HG02678 (cell line): ENCODE data around the gene TOB2.

ENCODE experiments used
- ATAC-seq: cut with Tn5 transposase; IDR thresholded peaks from one replicate; pipeline ENCODE4 v1.9.1; 2021; ENCODE audit warnings: mild to moderate bottlenecking, moderate library complexity; ENCODE audit not compliant: unreplicated experiment

TOB2 gene

GRCh38 chr22:41446639-41447434 lies at the start of gene TOB2:
Gene TOB2 (minus strand): TSS chr22:41446801. CDS start chr22:41437345, 9,456 bp downstream.
- peak; percentile 41 for ATAC-seq

- no peak for ATAC-seq
These were observed 44.9 kb upstream of the TOB2 start for GRCh38 chr22:41491374-41492100.

DNA sequence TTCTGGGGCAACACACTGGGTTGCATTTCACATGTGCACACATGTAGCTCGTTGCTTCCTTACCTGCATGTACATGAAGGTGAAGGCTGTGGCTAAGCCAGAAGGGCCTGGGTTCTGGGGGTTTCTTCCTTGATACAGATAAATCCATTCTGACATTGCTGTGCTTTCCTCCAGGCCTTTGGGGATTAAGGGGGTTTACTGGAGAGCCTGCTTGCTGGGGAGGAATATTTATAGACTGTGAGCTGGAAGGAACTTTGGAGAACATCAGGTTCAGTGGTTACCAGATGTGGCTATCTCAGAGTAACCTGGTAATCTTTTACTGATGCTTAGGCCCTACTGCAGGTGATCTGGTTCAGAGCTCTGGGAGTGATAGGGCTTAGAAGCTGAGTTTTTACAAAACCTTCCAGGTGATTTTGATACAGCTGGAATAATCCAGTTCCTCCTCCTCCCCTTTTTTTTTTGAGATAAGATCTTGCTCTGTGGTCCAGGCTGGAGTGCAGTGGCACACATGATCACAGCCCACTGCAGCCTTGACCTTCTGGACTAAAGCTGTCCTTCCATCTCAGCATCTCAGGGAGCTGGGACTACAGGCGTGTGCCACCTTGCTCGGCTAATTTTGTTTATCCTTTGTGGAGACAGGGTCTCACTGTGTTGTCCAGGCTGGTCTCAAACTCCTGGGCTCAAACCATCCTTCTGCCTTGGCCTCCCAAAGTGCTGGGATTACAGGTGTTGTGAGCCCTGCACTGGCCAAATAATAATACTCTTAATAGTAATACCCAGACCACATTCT lies 42.2 kb upstream of the TOB2 start:
- no peak for ATAC-seq

DNA sequence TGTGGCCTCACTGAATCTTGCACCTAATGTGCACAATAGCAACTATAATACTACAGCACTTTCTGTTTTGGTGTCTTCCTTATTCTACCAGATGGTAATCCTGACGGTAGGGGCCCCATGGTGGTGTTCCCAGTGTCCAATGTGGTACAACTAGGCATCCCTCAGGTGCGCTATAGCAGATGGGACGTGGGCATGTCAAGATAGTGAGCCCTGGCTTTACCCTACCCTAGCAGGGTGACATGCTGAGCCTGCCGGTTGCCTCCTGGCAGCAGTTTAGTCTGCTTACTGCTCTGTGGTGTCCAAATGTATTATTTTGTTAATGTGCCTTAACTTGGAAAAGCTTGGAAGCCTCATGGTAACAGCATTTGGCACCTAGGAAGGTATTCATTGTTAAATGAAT lies 41.5 kb upstream of the TOB2 start:
- ATAC-seq = no peak

- ATAC-seq = no peak
These were observed 40.7 kb upstream of the TOB2 start for GRCh38 chr22:41487037-41487935.

DNA sequence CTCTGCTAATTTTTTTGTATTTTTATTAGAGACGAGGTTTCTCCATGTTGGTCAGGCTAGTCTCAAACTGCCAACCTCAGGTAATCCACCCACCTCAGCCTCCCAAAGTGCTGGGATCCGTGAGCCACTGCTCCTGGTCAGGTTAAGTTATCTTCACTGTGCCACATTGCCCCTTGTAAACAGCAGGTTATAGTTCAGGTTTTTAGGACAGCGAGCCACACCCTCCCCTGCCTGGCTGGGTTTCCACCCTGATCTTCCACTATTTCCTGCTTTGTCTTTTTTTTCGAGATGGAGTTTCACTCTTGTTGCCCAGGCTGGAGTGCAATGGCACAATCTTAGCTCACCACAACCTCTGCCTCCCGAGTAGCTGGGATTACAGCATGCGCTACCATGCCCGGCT lies 38.4 kb upstream of the TOB2 start:
- ATAC-seq = no peak

DNA sequence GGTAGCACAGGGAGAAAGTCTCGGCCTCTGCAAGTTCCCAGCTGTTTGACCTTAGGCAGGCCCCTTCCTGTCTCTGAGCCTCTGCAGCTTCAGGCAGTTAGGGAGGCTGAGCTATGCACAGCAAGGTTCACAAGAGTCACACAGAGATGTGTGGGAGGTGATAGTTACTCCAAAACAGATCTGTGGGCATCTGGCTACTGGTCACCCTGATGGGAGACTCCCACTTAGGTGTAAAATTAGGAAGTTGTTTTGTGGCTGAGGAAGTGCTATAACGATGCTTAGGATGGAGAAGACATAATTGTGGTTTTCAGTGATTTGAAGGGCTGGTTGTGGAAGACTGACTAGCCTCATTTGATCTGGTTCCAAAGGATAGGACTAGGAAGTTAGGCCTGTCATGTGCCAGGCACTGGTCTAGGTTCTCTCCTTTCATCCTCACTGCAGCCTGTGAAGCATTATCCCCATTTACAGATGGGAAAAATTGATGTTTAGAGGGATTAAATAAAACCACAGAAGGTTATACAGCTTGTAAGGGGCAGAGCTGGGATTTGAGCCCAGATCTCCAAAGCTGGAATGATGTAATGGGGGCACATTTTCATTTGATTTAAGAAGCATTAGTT lies 35.8 kb upstream of the TOB2 start:
- no peak for ATAC-seq

- ATAC-seq = no peak
These were observed 35.3 kb upstream of the TOB2 start for GRCh38 chr22:41481925-41482318.

DNA sequence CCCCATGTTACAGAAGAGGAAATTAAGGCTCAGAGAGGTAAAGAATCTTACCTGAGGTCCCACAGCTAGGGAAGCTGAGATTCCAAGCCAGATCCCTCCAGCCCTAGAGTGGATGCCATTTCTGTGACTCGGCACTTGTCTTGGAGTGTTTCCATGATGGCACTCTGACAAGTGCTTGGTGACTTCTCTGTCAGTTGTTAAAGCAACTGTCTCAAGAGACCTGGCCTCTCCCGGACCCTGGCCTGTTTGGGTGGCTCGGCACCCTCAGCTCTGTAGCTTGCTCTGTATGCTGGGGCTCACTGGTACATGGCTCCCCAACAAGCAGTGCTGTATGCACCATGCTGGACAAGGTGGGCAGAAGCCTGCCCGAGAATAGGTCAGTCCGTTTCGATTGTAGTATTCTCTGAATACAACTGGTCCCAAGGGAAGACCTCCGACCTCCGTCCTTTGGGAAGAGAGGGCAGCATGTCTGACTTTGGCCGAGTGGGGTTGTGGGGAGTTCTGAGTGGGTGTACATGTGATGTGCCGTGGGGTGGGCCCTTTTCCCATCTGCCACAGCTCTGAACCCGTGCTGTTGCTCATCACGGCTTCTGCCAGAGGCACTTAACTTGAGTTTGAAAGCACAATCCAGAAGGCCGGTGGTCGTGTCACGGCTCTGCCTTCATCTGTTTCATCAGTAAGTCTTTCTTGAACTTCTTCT lies 34.7 kb upstream of the TOB2 start:
- no peak for ATAC-seq

GRCh38 chr22:41480397-41480735 lies 33.8 kb upstream of the TOB2 start:
- no peak for ATAC-seq

DNA sequence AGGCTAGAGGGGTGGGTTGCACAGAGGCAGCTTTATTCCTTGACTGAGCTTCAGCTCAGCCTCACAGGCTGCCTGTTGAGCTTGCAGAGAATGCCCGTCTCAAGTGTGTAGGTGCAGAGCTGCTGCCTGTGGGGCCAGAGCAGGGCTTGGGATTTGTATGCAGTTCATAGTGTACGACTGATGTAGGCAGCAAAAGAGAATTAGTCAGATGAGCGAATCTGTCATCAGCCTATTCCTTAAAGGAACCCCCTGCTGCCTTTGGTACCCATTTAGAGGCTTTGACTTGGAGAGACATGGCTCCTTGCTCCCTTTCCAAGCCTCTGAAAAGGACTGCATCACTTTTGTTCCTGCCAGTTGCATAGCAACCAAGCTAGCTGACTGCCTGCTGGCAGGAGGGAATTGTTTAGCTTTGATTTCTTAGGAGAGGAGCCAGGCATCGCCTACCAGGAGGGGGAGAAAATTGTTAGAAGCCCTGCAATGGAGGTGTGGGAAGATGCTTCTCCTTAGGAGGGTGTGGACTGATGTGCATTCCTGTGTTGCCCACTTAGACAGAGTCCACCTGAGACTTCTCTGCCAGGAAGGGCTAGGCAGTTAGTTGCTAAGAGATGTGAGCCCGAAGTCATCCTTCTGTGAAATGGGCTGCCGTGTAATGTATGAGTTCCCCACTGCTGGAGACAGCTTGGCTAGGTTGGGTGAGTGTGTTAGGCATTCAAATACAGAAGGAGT lies 33.2 kb upstream of the TOB2 start:
- ATAC-seq = no peak

GRCh38 chr22:41478891-41479521 lies 32.4 kb upstream of the TOB2 start:
- ATAC-seq = no peak

- ATAC-seq = no peak
These were observed 31.9 kb upstream of the TOB2 start for GRCh38 chr22:41478473-41478872.

- no peak for ATAC-seq
These were observed 28.4 kb upstream of the TOB2 start for GRCh38 chr22:41474872-41475451.

DNA sequence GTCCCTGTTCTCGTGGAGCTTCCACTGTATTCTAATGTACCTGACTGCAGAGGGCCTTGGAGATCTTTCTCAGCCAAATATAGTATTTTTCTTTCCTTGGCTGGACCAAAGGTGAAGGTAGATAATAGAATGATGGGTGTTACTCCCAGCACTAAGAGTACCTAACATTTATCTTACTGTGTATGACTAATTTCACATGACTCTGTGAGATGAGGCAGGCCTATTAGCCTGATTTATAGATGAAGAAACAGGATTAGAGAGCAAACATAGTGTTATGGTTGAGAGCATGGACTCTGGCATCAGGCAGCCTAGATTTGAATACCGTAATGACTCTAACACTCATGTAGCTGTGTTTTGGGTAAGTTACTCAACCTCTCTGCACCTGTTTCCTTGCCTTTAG lies 25.0 kb upstream of the TOB2 start:
- no peak for ATAC-seq

- ATAC-seq = no peak
These were observed 24.3 kb upstream of the TOB2 start for GRCh38 chr22:41470886-41471285.

DNA sequence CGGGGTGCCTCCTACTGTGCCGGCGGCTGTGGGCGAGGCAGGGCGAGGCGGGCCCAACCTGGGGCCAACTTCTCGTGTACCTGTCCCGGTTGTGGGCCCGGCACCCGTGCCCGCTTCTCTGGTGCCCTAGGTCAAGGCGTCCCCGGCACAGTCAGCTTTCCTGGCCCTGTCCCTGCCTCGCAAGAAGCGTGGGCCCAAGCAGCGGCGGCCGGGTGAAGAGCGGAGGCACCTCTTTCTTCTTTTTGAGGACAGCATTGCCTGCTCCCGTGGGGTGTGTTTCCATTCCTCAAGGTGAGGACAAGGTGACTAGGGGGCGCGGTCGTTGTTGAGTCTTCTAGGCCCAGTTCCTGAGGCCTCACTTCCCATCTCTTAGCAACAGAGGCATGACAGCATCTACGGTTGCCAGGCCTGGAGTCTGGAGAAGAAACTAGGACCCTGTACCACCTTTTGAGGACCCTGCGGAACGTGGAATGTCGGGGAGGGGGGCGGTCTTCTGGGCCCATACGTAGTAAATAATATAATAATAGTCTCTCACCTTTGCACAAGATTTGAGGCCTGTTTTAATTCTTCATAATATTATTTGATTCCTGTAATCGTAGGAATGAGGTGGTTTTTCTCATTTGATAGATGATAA lies 22.7 kb upstream of the TOB2 start:
- peak; percentile 9 for ATAC-seq
